MV-4-11 (cell line): Measurements from ENCODE around the gene TESK1.
"Not testable (repeated sequence)": the region's sequence is repeated elsewhere in the genome, so short reads cannot be mapped to it uniquely, and the experiment has no call there.

Experiments used
- DNase-seq: peaks from one replicate; lab custom pipeline; 2025; lab: John Stamatoyannopoulos, UW

The TESK1 gene

DNA sequence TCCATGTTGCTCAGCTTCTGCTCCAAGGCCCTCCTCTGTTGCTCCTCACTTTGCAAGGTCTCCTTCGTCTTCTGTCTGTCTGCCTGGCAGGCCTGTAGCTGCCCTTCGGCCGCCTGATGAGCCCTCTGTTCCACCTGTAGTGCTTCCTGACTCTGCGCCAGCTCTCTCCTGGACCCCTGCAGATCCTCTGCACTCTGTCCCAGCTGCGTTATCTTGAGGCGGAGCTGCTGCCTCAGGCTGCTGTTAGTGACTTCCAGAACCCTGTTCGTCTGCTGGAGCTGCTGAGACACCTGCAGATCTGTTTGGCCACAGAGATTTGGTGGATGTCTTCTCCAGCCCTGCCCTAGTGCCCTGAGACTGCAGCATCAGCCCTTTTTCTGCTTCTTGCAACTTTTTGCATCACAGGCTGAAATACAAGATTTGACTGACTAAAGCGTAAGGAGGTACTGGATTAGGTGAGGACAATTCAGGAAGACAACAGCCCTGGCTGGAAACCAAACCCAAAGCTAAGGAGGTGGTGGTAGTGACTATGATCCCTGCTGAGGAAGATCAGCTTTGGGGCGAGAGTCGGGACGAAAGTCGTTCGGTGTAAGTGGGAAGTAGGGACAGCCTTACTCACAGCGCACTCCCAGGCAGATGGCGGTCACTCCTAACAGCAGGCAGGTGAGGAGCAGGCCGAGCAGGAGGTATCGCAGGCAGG lies 11.1 kb downstream of the TESK1 start:
- no peak for DNase-seq

DNA sequence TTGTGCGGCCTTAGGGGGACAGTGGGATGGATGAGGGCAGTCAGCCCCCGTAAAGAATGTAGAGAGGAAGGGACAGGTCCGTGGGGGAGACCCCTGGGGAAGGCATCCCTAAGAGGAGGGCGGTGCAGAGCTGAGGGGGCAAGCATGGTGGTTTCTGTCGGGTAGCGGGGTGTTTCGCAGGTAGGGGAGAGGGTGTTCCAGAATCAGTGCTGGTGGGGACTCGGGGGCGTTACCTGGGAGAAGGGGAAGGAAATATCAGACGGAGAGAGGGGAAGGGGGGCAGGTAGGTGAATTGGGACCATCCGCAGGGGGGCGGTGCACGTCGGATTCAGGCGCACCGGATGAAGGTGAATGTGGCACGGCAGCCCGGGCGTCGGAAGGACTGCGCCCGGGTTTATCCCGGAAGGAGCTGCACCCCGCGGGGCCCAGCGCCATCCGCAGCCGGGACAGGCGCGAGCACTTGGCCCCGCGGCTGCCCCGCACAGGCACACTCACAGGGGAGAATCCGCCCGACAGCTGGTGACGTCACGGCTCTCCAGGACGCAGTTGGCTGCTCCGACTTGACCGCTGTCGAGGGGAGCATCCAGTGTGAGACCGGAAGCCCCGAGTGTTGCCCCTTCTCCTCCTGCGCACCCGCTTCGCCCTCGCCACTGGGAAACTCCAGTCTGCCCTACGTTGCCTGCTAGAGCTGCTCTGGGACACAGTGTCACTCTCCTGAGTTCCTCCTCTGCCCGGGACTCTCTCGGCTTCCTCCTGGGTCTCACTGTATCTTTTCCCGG lies 11.8 kb downstream of the TESK1 start:
- DNase-seq = peak; percentile 55

DNA sequence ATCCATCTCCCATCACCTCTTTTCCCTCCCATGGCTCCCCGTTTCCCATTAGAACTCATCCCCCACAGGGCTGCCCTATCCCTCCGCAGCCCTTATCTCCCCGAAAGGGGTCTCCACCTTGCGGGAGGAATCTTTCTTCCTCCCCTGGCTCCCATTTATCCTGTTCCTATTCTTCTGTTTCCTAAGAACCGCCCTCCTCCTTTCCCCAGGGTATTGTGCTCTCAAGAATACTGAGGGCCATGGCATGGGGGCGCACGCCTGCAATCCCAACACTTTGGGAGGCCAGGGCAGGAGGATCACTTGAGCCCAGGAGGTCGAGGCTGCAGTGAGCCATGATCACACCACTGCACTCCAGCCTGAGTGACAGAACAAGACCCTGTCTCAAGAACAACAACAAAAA lies 12.5 kb downstream of the TESK1 start:
- DNase-seq = no peak

DNA sequence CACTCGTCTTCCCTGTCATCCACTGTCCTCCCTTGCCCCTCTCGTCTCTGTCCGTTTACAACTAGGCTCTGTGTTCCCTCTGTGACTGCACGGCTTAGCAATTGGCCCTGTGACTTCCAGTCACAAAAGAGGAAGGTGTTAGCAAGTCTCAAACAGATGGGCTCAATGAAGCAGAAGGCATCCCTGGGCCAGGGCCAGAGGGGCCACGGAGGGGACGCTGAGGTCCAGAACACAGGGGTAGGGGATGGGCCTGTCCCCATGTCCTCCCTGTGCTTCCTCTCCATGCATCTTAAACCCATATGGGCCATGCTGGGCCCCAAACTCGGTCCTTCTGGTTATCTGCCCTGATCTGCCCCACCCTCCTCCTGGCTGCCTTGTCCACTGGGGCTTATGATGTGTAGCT lies 13.3 kb downstream of the TESK1 start, which contains the start of gene CD72:
TSS of gene CD72 (minus strand) at position 89 of the 403 bp plus-strand sequence. CDS start 110 bp downstream, outside the sequence.
- DNase-seq = peak; percentile 74

DNA sequence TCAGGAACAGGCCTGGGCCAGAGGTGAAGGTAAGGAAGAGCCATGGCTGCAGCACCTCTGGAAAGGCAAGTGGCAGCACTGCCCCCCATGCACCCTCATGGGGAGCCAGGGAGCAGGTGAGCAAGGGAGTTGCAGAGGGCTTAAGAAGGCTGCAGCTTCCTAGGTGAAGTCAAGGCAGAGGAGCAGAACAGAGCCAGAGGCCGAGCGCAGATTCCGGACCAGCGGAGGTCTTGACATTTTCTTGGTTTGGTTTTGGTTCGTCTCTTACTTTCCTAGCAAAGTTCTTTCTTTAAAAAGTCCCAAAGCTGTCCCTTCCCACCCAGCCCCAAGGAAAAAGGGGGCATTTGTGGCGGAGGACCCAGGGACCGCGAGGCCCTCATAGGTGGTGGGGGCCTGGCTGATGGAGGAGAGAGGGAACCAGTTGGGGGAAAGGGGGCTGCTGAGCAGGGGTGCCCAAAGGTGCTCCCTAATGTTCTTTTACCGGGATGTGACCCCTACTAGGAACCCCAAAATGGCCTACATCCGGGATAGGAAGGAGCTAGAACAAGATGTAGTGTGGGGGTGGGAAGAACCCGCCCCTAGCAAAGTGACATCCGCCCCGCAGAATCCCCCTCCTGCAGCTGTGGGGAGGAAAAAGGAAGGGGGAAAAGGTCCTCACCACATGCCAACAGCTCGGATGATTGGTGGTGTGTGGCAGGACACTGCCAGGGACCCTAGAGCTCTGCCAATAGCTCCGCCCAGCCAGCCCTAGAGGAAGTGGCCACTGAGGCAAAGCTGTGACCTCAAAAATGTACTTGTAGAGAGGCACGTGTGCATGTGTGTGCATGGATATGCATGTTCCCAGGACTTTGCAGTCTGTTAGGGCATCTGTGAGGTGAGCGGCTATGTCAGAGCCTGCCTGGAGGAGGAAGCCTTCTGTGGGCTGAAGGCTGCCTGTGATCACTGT lies 14.1 kb downstream of the TESK1 start:
- DNase-seq = peak; percentile 99

DNA sequence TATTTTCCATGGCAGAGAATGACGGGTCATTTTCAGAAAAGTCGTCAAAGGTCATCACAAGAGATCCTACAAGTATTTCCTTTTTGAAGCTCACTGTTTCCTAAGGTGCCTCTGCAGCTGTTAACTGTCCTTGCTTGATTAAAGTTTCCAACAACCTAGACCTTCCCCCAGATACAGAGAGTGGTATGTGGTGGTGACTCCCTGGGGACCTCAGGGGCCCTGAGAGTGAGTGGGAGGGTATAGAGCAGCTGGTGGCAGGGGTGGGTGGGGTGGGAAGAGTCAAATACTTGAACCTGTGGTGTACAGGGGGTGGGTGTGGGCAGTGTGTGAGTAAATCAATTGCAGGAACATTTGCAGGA lies 14.7 kb downstream of the TESK1 start:
- DNase-seq = no peak

DNA sequence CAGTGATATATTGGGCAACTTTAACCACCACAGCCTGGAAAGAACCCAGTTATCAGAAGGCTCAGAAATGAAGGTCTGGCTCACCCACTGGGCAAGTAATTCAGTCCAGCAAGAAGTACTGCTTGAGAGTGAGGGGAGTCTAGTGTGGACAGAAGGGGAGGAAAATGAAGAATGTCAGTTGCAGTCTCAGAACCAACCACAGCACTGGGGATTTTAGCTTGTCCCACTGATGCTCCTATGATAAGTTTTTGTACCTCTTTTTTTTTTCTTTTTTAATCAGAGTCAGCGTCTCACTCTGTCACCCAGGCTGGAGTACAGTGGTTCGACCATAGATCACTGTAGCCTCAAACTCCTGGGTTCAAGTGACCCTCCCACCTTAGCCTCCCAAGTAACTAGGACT lies 22.5 kb downstream of the TESK1 start:
- no peak for DNase-seq

DNA sequence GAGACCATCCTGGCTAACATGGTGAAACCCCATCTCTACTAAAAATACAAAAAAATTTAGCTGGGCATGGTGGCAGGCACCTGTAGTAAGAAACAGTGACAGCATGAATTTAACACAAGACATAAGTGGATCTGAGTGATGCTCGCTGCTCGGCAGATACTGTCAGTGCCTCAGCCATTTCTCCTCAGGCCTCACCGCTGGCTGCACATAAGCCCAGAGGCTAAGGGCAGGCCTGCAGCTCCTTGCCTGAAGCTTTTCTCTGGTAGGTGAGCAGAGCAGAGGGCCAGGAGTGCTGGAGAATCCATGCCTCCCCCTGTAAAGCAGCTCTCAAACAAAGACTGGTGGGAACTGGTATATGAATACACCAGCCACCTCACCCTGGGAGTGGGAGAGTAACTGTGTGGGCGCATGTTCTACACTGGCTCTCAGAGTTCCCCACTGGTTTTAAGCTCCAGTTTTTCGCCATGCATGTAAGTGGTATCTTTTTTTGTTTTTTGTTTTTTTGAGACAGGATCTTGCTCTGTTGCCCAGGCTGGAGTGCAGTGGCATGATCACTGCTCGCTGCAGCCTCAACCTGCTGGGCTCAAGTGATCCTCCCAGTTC lies 23.4 kb downstream of the TESK1 start:
- DNase-seq = no peak

DNA sequence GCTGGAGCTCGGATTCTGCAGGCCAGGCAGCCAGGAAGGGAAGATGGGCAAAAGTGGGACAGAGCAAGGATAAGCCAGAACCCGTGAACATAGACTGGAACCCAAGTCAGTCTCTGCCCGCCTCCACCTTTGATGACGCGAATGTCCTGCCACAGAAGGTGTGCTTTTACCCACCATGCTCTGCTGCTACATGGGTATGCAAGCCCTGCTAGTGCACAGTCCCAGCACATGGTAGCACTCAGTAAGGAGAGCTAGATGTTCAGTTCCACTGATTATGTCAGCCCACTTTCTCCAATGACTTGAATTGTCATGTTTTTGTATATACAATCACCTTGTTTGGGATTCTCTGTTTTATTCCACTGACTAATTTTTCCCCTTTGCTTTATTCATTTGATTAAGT lies 24.5 kb downstream of the TESK1 start:
- no peak for DNase-seq

DNA sequence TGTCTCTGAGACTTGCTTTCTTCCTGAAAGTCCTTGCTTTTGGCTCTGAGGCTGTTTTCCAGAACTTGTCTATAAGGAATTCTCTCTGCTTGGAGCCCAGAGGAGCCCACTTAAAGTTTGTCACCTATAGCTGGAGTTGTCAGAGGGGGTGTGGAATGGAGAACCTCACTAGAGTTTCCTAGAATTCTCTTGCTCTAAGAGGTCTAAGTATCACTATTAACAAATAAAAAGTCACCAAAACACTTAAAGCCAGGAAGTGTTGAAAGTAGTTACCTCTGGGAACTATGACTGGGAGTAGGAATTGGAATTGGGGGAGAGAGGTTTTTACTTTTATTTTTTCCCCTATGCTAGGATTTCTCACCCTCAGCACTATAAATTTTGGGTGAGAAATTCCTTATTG lies 30.7 kb downstream of the TESK1 start:
- DNase-seq = peak; percentile 13

DNA sequence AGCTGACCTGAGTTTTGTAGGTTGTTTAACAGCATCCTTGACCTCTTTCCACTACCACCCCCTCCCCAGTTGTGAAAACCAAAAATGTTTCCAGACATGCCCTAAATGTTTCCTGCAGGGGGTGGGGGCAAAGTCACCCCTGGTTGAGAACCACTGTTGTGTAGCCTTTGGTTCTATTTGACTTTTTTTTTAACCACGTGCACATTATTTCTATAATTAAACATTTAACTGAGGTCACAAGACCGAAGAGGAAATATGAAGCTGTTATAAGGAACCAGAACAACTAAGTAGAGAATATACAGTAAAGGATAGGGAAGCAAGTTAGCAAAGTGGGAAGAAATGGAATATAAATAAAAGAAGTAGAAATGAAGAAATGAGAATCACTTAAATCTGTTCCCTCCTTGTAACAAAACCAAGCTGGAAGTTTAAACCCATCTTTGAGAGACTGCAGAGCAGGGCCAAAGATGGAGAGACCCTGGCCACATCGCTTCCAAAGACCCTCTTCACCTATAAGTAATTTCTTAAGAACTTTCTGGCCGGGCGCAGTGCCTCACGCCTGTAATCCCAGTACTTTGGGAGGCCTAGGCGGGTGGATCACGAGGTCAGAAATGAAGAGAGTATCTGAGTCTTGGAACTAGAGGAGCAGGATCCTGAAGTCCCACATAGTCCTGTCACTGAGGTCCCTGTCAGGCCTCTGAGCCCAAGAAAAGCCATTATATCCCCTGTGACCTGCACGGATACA lies 31.2 kb downstream of the TESK1 start:
- DNase-seq = peak; percentile 65

DNA sequence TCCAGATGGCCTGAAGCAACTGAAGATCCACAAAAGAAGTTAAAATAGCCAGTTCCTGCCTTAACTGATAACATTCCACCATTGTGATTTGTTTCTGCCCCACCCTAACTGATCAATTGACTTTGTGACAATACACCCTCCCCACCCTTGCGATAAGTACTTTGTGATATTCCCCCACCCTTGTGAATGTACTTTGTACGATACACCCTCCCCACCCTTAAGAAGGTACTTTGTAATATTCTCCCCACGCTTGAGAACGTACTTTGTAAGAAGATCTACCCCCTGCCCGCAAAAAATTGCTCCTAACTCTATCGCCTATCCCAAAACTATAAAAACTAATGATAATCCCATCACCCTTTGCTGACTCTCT lies 31.8 kb downstream of the TESK1 start:
- DNase-seq = not testable (repeated sequence)

DNA sequence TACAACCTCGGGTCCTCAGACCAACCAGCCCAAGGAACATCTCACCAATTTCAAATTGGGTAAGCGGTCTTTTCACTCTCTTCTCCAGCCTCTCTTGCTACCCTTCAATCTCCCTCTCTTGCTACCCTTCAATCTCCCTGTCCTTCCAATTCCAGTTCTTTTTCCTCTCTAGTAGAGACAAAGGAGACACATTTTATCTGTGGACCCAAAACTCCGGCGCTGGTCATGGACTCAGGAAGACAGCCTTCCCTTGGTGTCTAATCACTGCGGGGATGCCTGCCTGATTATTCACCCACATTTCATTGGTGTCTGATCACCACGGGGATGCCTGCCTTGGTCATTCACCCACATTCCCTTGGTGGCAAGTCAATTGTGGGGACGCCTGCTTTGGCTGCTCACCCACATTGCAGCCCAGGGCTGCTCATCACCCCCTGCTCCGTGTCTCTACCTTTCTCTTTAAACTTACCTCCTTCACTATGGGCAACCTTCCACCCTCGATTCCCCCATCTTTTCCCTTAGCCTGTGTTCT lies 32.4 kb downstream of the TESK1 start:
- not testable (repeated sequence) for DNase-seq

DNA sequence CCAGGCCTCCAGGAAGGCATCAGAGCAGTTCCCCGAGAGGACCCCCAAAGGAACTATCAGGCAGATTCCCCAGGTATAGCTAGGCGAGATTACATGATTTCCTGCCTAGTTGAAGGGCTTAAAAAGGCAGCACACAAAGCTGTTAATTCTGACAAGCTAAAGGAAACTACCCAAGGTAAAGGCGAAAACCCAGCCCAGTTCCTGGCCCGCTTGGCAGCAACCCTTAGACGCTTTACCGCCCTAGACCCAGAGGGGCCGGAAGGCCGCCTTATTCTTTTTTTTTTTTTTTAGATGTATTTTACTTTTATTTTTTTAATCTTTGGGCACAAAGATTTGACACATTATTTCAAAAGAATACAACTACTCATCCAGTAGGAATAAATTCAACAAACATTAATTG lies 33.7 kb downstream of the TESK1 start:
- DNase-seq = not testable (repeated sequence)

DNA sequence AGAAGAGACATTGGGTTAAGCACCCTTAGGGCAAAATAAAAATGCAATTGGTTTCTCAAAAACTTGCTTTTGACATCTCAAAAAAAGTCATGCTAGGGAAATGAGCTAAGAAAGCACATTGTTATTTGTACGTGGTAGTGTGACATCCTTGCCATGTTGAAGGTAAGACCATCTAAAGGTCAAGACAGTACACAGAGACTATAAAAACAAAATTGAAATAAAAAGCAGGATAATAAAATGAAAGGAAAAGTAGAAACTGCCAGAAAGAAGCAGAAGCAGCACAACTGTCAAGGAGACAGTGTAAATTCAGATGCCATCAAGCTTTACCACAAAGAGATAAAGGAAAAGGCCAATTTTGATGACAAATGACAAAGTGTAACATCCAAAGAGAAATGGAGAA lies 34.2 kb downstream of the TESK1 start:
- DNase-seq = not testable (repeated sequence)

DNA sequence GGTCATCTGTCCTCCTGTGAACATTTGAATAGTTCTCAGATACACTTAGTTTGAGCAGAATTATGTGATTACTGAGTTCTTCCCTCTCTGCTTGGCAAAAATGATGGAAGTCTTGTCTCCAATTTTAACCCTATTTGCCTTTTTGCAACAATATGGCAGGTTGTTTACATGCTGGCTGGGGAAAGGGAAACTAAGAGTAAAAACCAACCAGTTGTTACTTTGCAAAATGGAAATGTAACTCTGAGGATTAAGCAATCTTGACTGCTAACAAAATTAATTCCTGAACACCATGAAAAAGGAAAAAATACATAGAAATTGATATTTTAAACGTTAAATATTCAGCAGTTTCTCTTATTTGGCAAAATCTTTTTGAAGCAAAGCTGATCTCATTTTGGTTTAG lies 34.6 kb downstream of the TESK1 start:
- peak; percentile 14 for DNase-seq

DNA sequence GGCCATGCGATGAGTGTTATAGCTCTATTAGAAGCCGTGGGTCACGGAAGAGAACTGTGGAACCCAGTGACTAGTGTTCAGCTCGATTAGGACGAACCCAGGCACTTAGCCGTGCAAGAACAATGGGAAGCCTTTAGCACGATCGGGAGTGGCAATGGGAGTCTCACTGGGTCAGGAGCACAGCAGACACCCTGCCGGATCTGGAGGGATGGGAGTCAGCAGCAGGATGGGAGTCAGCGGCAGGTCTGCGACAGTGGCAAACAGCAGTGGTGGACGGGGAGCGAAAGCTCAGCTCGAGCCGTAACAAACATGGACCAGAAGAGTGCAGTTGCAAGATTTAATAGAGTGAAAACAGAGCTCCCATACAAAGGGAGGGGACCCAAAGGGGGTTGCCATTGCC lies 35.4 kb downstream of the TESK1 start:
- not testable (repeated sequence) for DNase-seq

DNA sequence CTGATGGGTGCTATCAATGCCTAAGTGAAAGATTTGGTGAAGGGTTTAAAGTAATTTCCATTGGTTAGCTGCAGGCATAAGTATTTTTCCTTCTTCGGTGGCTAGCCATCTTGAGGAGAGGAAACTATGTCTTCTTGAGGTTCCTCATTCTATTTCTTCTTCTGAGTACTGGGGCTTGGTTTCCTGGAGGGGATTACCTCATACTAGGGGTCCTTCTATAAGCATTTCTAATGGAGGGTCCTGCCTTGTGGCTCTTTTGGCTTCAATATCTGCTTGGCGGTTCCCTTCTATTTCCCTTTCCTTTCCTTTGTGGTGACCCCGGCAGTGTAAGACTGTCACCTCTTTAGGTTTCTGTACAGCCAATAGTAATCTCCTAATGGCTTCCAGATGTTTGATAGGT lies 36.4 kb downstream of the TESK1 start:
- DNase-seq = peak; percentile 67

DNA sequence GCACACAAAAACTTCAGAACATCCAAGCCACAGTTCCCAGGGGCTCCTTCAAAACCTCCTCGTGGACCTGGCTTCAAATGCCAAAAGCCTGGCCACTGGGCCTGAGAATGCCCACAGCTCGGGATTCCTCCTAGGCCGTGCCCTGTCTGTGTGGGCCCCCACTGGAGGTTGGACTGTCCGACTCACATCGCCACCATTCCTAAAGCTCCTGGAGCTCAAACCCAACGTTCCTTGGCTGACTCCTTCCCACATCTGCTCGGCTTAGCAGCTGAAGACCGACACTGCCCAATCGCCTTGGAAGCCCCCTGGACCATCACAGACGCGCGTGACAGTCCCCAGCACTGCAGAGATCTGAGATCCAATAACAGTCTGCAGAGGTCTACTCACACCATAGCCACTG lies 38.0 kb downstream of the TESK1 start:
- DNase-seq = no peak

DNA sequence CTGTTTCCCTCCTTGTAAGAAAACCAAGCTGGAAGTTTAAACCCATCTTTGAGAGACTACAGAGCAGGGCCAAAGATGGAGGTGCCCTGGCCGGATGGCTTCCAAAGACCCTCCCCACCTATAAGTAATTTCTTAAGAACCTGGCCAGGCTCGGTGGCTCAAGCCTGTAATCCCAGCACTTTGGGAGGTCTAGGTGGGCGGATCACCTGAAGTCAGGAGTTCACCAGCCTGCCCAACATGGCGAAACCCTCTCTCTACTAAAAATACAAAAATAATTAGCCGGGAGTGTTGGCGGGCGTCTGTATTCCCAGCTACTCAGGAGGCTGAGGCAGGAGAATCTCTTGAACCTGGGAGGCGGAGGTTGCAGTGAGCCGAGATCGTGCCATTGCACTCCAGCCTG lies 40.7 kb downstream of the TESK1 start:
- not testable (repeated sequence) for DNase-seq

DNA sequence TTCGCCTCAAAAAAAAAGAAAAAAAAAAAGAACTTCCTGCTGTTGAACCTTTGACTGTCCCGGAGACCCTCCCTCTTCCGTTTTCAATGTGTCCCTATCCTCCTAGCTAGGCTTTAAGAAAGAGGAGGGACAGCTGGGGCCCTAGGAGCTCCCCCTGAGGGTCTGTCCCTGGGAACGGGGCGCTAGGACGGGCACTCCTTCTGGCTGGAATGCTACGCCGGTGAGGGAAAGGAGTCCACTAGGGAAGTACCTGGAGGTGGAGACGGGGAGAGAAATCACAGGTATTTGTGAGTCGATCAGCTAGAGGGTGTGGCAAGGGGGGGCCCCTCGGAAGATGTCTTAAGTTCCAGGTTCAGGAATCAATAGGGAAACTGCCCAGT lies 41.1 kb downstream of the TESK1 start:
- DNase-seq = peak; percentile 9
